Raji (cell line): ENCODE measurements around the gene SHISA4.

Experiments used
- POLR2A ChIP-seq: IDR thresholded peaks from 2 replicates; pipeline ENCODE4 v1.6.1; 2011; ENCODE audit warnings: low read depth, low read length, control low read depth; ENCODE audit not compliant: insufficient read depth

Gene SHISA4

GRCh38 chr1:201877877-201878401 is 10.8 kb upstream of the SHISA4 start:
- TF ChIP-seq POLR2A, result no peak

- no peak for TF ChIP-seq POLR2A
Observed at GRCh38 chr1:201880928-201881571, 7.6 kb upstream of the SHISA4 start.

GRCh38 chr1:201881617-201882016 is 7.1 kb upstream of the SHISA4 start:
- TF ChIP-seq POLR2A, result no peak

- no peak for TF ChIP-seq POLR2A
Observed at GRCh38 chr1:201882665-201883132, 6.0 kb upstream of the SHISA4 start.

- TF ChIP-seq POLR2A, result no peak
Observed at GRCh38 chr1:201883266-201883665, 5.4 kb upstream of the SHISA4 start.

- TF ChIP-seq POLR2A, result no peak
Observed at GRCh38 chr1:201883786-201884185, 4.9 kb upstream of the SHISA4 start.

GRCh38 chr1:201884425-201884824 is 4.3 kb upstream of the SHISA4 start:
- no peak for TF ChIP-seq POLR2A

GRCh38 chr1:201885531-201886075 is 3.1 kb upstream of the SHISA4 start:
- TF ChIP-seq POLR2A, result no peak

GRCh38 chr1:201886103-201886885 is 2.4 kb upstream of the SHISA4 start:
- no peak for TF ChIP-seq POLR2A

GRCh38 chr1:201887116-201887866 is 1.4 kb upstream of the SHISA4 start:
- TF ChIP-seq POLR2A, result no peak

GRCh38 chr1:201889090-201889968 is 631 bp downstream of the SHISA4 start:
- no peak for TF ChIP-seq POLR2A

- TF ChIP-seq POLR2A, result no peak
Observed at GRCh38 chr1:201890223-201890622, 1.5 kb downstream of the SHISA4 start.

- TF ChIP-seq POLR2A, result no peak
Observed at GRCh38 chr1:201890806-201891450, 2.2 kb downstream of the SHISA4 start.
